ENCODE results near the gene SPARC.

SPARC gene

GRCh38 chr5:151720215-151720614 lies 33.5 kb upstream of the SPARC start:
- H3K27me3 ChIP-seq (ENCODE audit: control insufficient read depth in 1 of 2, insufficient read depth in 2 of 2, low read length in 2 of 2), result no peaks in the 10 kb centered on the region
- H3K9ac ChIP-seq (ENCODE audit: low read length in 2 of 2), result no peak overlapping the region
- H3K4me1 ChIP-seq (ENCODE audit: control insufficient read depth, insufficient read depth, low read length), result peaks cover 8% of the 10 kb centered on the region
- H3K4me3 ChIP-seq (ENCODE audit: low read length in 2 of 2), result no peak overlapping the region
- no peaks in the 10 kb centered on the region for H3K9me3 ChIP-seq (ENCODE audit: control insufficient read depth in 2 of 2, low read length in 2 of 2)
- H3K36me3 ChIP-seq (ENCODE audit: control insufficient read depth in 2 of 2, insufficient read depth in 2 of 2, low read length in 2 of 2), result no peaks in the 10 kb centered on the region
- H3K27ac ChIP-seq (ENCODE audit: low read length), result no peak overlapping the region

- Histone ChIP-seq H3K36me3 (ENCODE audit: control insufficient read depth in 2 of 2, insufficient read depth in 2 of 2, low read length in 2 of 2) (no peaks in the 10 kb centered on the region), H3K9me3 (ENCODE audit: control insufficient read depth in 2 of 2, low read length in 2 of 2) (no peaks in the 10 kb centered on the region), H3K4me3 (ENCODE audit: low read length in 2 of 2) (no peak overlapping the region), H3K9ac (ENCODE audit: low read length in 2 of 2) (no peak overlapping the region), H3K27me3 (ENCODE audit: control insufficient read depth in 1 of 2, insufficient read depth in 2 of 2, low read length in 2 of 2) (no peaks in the 10 kb centered on the region), H3K27ac (ENCODE audit: low read length) (no peak overlapping the region), H3K4me1 (ENCODE audit: control insufficient read depth, insufficient read depth, low read length) (peaks cover 6% of the 10 kb centered on the region)
Observed at GRCh38 chr5:151719228-151720000, 32.7 kb upstream of the SPARC start.

- Histone ChIP-seq H3K27me3 (ENCODE audit: control insufficient read depth in 1 of 2, insufficient read depth in 2 of 2, low read length in 2 of 2) (no peaks in the 10 kb centered on the region), H3K4me3 (ENCODE audit: low read length in 2 of 2) (no peak overlapping the region), H3K9ac (ENCODE audit: low read length in 2 of 2) (no peak overlapping the region), H3K27ac (ENCODE audit: low read length) (no peak overlapping the region), H3K36me3 (ENCODE audit: control insufficient read depth in 2 of 2, insufficient read depth in 2 of 2, low read length in 2 of 2) (no peaks in the 10 kb centered on the region), H3K4me1 (ENCODE audit: control insufficient read depth, insufficient read depth, low read length) (peaks cover 4% of the 10 kb centered on the region), H3K9me3 (ENCODE audit: control insufficient read depth in 2 of 2, low read length in 2 of 2) (no peaks in the 10 kb centered on the region)
Observed at GRCh38 chr5:151718646-151719045, 31.9 kb upstream of the SPARC start.

- Histone ChIP-seq H3K27ac (ENCODE audit: low read length) (no peak overlapping the region), H3K27me3 (ENCODE audit: control insufficient read depth in 1 of 2, insufficient read depth in 2 of 2, low read length in 2 of 2) (no peaks in the 10 kb centered on the region), H3K4me1 (ENCODE audit: control insufficient read depth, insufficient read depth, low read length) (peaks cover 4% of the 10 kb centered on the region), H3K4me3 (ENCODE audit: low read length in 2 of 2) (no peak overlapping the region), H3K9ac (ENCODE audit: low read length in 2 of 2) (no peak overlapping the region), H3K36me3 (ENCODE audit: control insufficient read depth in 2 of 2, insufficient read depth in 2 of 2, low read length in 2 of 2) (no peaks in the 10 kb centered on the region), H3K9me3 (ENCODE audit: control insufficient read depth in 2 of 2, low read length in 2 of 2) (no peaks in the 10 kb centered on the region)
Observed at GRCh38 chr5:151718153-151718552, 31.4 kb upstream of the SPARC start.

GRCh38 chr5:151717416-151717815 lies 30.7 kb upstream of the SPARC start:
- peaks cover 4% of the 10 kb centered on the region for H3K4me1 ChIP-seq (ENCODE audit: control insufficient read depth, insufficient read depth, low read length)
- H3K4me3 ChIP-seq (ENCODE audit: low read length in 2 of 2), result no peak overlapping the region
- no peaks in the 10 kb centered on the region for H3K36me3 ChIP-seq (ENCODE audit: control insufficient read depth in 2 of 2, insufficient read depth in 2 of 2, low read length in 2 of 2)
- H3K9me3 ChIP-seq (ENCODE audit: control insufficient read depth in 2 of 2, low read length in 2 of 2), result no peaks in the 10 kb centered on the region
- H3K9ac ChIP-seq (ENCODE audit: low read length in 2 of 2), result no peak overlapping the region
- H3K27ac ChIP-seq (ENCODE audit: low read length), result no peak overlapping the region
- H3K27me3 ChIP-seq (ENCODE audit: control insufficient read depth in 1 of 2, insufficient read depth in 2 of 2, low read length in 2 of 2), result no peaks in the 10 kb centered on the region

GRCh38 chr5:151709109-151709735 lies 22.5 kb upstream of the SPARC start:
- Histone ChIP-seq H3K27me3 (ENCODE audit: control insufficient read depth in 1 of 2, insufficient read depth in 2 of 2, low read length in 2 of 2) (no peaks in the 10 kb centered on the region), H3K27ac (ENCODE audit: low read length) (no peak overlapping the region), H3K4me3 (ENCODE audit: low read length in 2 of 2) (no peak overlapping the region), H3K9ac (ENCODE audit: low read length in 2 of 2) (no peak overlapping the region), H3K4me1 (ENCODE audit: control insufficient read depth, insufficient read depth, low read length) (no peaks in the 10 kb centered on the region), H3K9me3 (ENCODE audit: control insufficient read depth in 2 of 2, low read length in 2 of 2) (no peaks in the 10 kb centered on the region), H3K36me3 (ENCODE audit: control insufficient read depth in 2 of 2, insufficient read depth in 2 of 2, low read length in 2 of 2) (no peaks in the 10 kb centered on the region)

- H3K9me3 ChIP-seq (ENCODE audit: control insufficient read depth in 2 of 2, low read length in 2 of 2), result no peaks in the 10 kb centered on the region
- no peaks in the 10 kb centered on the region for H3K27me3 ChIP-seq (ENCODE audit: control insufficient read depth in 1 of 2, insufficient read depth in 2 of 2, low read length in 2 of 2)
- no peaks in the 10 kb centered on the region for H3K4me1 ChIP-seq (ENCODE audit: control insufficient read depth, insufficient read depth, low read length)
- no peak overlapping the region for H3K27ac ChIP-seq (ENCODE audit: low read length)
- H3K36me3 ChIP-seq (ENCODE audit: control insufficient read depth in 2 of 2, insufficient read depth in 2 of 2, low read length in 2 of 2), result no peaks in the 10 kb centered on the region
- no peak overlapping the region for H3K9ac ChIP-seq (ENCODE audit: low read length in 2 of 2)
- no peak overlapping the region for H3K4me3 ChIP-seq (ENCODE audit: low read length in 2 of 2)
Observed at GRCh38 chr5:151708126-151708525, 21.4 kb upstream of the SPARC start.

- H3K9me3 ChIP-seq (ENCODE audit: control insufficient read depth in 2 of 2, low read length in 2 of 2), result no peaks in the 10 kb centered on the region
- H3K4me1 ChIP-seq (ENCODE audit: control insufficient read depth, insufficient read depth, low read length), result no peaks in the 10 kb centered on the region
- no peaks in the 10 kb centered on the region for H3K27me3 ChIP-seq (ENCODE audit: control insufficient read depth in 1 of 2, insufficient read depth in 2 of 2, low read length in 2 of 2)
- no peak overlapping the region for H3K9ac ChIP-seq (ENCODE audit: low read length in 2 of 2)
- H3K36me3 ChIP-seq (ENCODE audit: control insufficient read depth in 2 of 2, insufficient read depth in 2 of 2, low read length in 2 of 2), result no peaks in the 10 kb centered on the region
- H3K4me3 ChIP-seq (ENCODE audit: low read length in 2 of 2), result no peak overlapping the region
- no peak overlapping the region for H3K27ac ChIP-seq (ENCODE audit: low read length)
Observed at GRCh38 chr5:151707567-151707966, 20.9 kb upstream of the SPARC start.

GRCh38 chr5:151706906-151707305 lies 20.2 kb upstream of the SPARC start:
- Histone ChIP-seq H3K27ac (ENCODE audit: low read length) (no peak overlapping the region), H3K27me3 (ENCODE audit: control insufficient read depth in 1 of 2, insufficient read depth in 2 of 2, low read length in 2 of 2) (no peaks in the 10 kb centered on the region), H3K9me3 (ENCODE audit: control insufficient read depth in 2 of 2, low read length in 2 of 2) (no peaks in the 10 kb centered on the region), H3K36me3 (ENCODE audit: control insufficient read depth in 2 of 2, insufficient read depth in 2 of 2, low read length in 2 of 2) (no peaks in the 10 kb centered on the region), H3K4me3 (ENCODE audit: low read length in 2 of 2) (no peak overlapping the region), H3K4me1 (ENCODE audit: control insufficient read depth, insufficient read depth, low read length) (no peaks in the 10 kb centered on the region), H3K9ac (ENCODE audit: low read length in 2 of 2) (no peak overlapping the region)

GRCh38 chr5:151703780-151704179 lies 17.1 kb upstream of the SPARC start:
- peaks cover 2 to 4% of the 10 kb centered on the region in 2 donors for H3K27me3 ChIP-seq (ENCODE audit: control insufficient read depth in 1 of 2, insufficient read depth in 2 of 2, low read length in 2 of 2)
- no peaks in the 10 kb centered on the region for H3K36me3 ChIP-seq (ENCODE audit: control insufficient read depth in 2 of 2, insufficient read depth in 2 of 2, low read length in 2 of 2)
- peaks cover 4% of the 10 kb centered on the region for H3K4me1 ChIP-seq (ENCODE audit: control insufficient read depth, insufficient read depth, low read length)
- H3K4me3 ChIP-seq (ENCODE audit: low read length in 2 of 2), result no peak overlapping the region
- H3K27ac ChIP-seq (ENCODE audit: low read length), result no peak overlapping the region
- H3K9ac ChIP-seq (ENCODE audit: low read length in 2 of 2), result no peak overlapping the region
- H3K9me3 ChIP-seq (ENCODE audit: control insufficient read depth in 2 of 2, low read length in 2 of 2), result no peaks in the 10 kb centered on the region

GRCh38 chr5:151703227-151703626 lies 16.5 kb upstream of the SPARC start:
- Histone ChIP-seq H3K9ac (ENCODE audit: low read length in 2 of 2) (no peak overlapping the region), H3K27ac (ENCODE audit: low read length) (no peak overlapping the region)

More at GRCh38 chr5:151703227-151703626, 16.5 kb upstream of the SPARC start:
- H3K4me1 ChIP-seq (ENCODE audit: control insufficient read depth, insufficient read depth, low read length), result peaks cover 4% of the 10 kb centered on the region
- no peak overlapping the region for H3K4me3 ChIP-seq (ENCODE audit: low read length in 2 of 2)
- no peaks in the 10 kb centered on the region for H3K9me3 ChIP-seq (ENCODE audit: control insufficient read depth in 2 of 2, low read length in 2 of 2)
- no peaks in the 10 kb centered on the region for H3K36me3 ChIP-seq (ENCODE audit: control insufficient read depth in 2 of 2, insufficient read depth in 2 of 2, low read length in 2 of 2)
- peaks cover 2 to 6% of the 10 kb centered on the region in 2 donors for H3K27me3 ChIP-seq (ENCODE audit: control insufficient read depth in 1 of 2, insufficient read depth in 2 of 2, low read length in 2 of 2)

All from stomach smooth muscle (tissue), 2 donors.